Measurements from ENCODE around the gene TOR1AIP1.

Gene TOR1AIP1

DNA sequence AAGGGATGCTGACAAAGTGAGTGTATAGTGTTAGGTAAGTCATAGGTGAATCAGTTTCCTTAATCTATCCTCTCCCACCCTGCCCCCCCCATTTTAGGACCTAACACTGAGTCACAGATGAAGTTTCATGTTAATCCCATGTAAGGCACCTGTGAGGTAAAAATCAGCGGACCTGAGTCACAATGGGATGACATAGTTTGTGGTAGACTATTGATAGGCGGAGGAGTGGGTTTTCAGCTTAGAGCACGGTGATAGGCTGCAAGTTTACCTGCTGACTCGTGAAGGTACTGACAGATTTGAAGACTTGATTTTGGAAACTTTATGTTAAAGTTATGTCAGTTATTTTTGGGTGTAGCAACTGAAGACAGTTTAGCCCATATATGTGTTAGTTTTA is 1.7 kb downstream of the TOR1AIP1 start:
- POLR2A ChIA-PET: interaction anchor here (0.6 to 3.5 kb wide), 8 partner anchors 31 to 182 kb away, joined by 3 to 29 read pairs (median 4); partner anchors contain the start of gene CEP350
- CTCF ChIA-PET: interaction anchor here (0.6 to 1.2 kb wide), 2 partner anchors 42 to 69 kb away, joined by 3 to 4 read pairs; no protein-coding TSS in a partner anchor
- Histone ChIP-seq H3K27ac (ENCODE audit: extremely low read depth, low read depth, low read length) (peak overlapping the region; percentile 90), H3K36me3 (ENCODE audit: control insufficient read depth in 2 of 2, insufficient read depth in 1 of 2, low read length in 2 of 2) (peaks cover 7 to 31% of the 10 kb centered on the region in 2 experiments), H3K4me1 (ENCODE audit: control insufficient read depth, insufficient read depth, low read length) (no peaks in the 10 kb centered on the region), H3K9me3 (ENCODE audit: control insufficient read depth, insufficient read depth, low read depth, low read length) (no peaks in the 10 kb centered on the region), H3K4me3 (ENCODE audit: low read depth, low read length) (peak overlapping the region; percentile 83)
- TF ChIP-seq, protein P1, sequence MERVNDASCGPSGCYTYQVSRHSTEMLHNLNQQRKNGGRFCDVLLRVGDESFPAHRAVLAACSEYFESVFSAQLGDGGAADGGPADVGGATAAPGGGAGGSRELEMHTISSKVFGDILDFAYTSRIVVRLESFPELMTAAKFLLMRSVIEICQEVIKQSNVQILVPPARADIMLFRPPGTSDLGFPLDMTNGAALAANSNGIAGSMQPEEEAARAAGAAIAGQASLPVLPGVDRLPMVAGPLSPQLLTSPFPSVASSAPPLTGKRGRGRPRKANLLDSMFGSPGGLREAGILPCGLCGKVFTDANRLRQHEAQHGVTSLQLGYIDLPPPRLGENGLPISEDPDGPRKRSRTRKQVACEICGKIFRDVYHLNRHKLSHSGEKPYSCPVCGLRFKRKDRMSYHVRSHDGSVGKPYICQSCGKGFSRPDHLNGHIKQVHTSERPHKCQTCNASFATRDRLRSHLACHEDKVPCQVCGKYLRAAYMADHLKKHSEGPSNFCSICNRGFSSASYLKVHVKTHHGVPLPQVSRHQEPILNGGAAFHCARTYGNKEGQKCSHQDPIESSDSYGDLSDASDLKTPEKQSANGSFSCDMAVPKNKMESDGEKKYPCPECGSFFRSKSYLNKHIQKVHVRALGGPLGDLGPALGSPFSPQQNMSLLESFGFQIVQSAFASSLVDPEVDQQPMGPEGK (tag by site-specific recombination; IDR thresholded peaks at IDR 0.05): peak; percentile 23; the same call in 1 of the 2 replicates
- TF ChIP-seq ZBTB17 (tag by site-specific recombination; IDR thresholded peaks at IDR 0.05) (no peak), ZNF629 (tag by site-specific recombination; IDR thresholded peaks at IDR 0.05) (peak; percentile 64), GLI4 (tag by site-specific recombination; IDR thresholded peaks at IDR 0.05) (no peak), ZNF747 (tag by site-specific recombination; IDR thresholded peaks at IDR 0.05) (no peak)
- TF ChIP-seq, protein P2, sequence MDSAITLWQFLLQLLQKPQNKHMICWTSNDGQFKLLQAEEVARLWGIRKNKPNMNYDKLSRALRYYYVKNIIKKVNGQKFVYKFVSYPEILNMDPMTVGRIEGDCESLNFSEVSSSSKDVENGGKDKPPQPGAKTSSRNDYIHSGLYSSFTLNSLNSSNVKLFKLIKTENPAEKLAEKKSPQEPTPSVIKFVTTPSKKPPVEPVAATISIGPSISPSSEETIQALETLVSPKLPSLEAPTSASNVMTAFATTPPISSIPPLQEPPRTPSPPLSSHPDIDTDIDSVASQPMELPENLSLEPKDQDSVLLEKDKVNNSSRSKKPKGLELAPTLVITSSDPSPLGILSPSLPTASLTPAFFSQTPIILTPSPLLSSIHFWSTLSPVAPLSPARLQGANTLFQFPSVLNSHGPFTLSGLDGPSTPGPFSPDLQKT (IDR thresholded peaks at IDR 0.05; ENCODE audit: borderline replicate concordance, low read depth, low read length): no peak

DNA sequence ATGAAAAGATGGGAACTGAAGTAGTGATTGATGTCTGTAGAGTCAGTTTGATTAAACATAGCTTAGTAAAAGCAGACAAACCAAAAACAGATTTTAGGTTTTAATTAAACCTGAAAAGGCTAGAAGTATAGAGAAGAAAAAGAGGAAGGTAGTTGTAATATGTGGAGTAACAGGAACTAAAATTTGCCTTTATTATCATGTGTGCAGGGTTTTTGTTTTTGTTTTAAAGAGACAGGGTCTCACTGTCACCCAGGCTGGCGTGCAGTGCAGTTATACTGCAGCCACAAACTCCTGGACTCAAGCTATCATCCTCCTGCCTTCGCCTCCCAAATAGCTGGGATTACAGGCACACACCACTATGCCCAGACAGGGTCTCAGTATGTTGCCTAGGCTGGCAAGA is 6.0 kb downstream of the TOR1AIP1 start:
- H3K4me3 ChIP-seq (ENCODE audit: low read depth, low read length): no peak overlapping the region
- H3K27ac ChIP-seq (ENCODE audit: extremely low read depth, low read depth, low read length): no peak overlapping the region
- POLR2A ChIA-PET: no interaction called here
- TF ChIP-seq ZNF423 (tag by site-specific recombination; IDR thresholded peaks at IDR 0.05) (no peak), ZNF555 (tag by site-specific recombination; conservative IDR thresholded peaks at IDR 0.05) (no peak), ZNF211 (tag by site-specific recombination; IDR thresholded peaks at IDR 0.05; ENCODE audit: low read depth) (no peak), ZNF621 (tag by site-specific recombination; IDR thresholded peaks at IDR 0.05) (no peak), ZNF221 (tag by site-specific recombination; IDR thresholded peaks at IDR 0.05; ENCODE audit: borderline replicate concordance) (no peak), ZNF747 (tag by site-specific recombination; IDR thresholded peaks at IDR 0.05) (no peak), ZNF768 (tag by site-specific recombination; IDR thresholded peaks at IDR 0.05) (no peak), KLF1 (tag by site-specific recombination; IDR thresholded peaks at IDR 0.05) (no peak), ZNF544 (tag by site-specific recombination; IDR thresholded peaks at IDR 0.05) (no peak), RBAK (tag by site-specific recombination; IDR thresholded peaks at IDR 0.05) (no peak), HOXA7 (CRISPR knock-in tag; IDR thresholded peaks at IDR 0.05; ENCODE audit: borderline replicate concordance) (no peak)
- TF ChIP-seq, protein P3, sequence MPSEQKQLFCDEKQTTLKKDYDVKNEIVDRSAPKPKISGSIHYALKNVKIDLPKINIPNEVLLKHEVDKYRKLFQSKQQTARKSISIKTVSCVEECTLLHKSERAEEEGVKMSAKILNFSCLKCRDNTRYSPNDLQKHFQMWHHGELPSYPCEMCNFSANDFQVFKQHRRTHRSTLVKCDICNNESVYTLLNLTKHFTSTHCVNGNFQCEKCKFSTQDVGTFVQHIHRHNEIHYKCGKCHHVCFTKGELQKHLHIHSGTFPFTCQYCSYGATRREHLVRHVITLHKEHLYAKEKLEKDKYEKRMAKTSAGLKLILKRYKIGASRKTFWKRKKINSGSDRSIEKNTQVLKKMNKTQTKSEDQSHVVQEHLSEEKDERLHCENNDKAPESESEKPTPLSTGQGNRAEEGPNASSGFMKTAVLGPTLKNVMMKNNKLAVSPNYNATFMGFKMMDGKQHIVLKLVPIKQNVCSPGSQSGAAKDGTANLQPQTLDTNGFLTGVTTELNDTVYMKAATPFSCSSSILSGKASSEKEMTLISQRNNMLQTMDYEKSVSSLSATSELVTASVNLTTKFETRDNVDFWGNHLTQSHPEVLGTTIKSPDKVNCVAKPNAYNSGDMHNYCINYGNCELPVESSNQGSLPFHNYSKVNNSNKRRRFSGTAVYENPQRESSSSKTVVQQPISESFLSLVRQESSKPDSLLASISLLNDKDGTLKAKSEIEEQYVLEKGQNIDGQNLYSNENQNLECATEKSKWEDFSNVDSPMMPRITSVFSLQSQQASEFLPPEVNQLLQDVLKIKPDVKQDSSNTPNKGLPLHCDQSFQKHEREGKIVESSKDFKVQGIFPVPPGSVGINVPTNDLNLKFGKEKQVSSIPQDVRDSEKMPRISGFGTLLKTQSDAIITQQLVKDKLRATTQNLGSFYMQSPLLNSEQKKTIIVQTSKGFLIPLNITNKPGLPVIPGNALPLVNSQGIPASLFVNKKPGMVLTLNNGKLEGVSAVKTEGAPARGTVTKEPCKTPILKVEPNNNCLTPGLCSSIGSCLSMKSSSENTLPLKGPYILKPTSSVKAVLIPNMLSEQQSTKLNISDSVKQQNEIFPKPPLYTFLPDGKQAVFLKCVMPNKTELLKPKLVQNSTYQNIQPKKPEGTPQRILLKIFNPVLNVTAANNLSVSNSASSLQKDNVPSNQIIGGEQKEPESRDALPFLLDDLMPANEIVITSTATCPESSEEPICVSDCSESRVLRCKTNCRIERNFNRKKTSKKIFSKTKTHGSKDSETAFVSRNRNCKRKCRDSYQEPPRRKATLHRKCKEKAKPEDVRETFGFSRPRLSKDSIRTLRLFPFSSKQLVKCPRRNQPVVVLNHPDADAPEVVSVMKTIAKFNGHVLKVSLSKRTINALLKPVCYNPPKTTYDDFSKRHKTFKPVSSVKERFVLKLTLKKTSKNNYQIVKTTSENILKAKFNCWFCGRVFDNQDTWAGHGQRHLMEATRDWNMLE (tag by site-specific recombination; conservative IDR thresholded peaks at IDR 0.05; ENCODE audit: low read depth): no peak
- TF ChIP-seq, protein P4, sequence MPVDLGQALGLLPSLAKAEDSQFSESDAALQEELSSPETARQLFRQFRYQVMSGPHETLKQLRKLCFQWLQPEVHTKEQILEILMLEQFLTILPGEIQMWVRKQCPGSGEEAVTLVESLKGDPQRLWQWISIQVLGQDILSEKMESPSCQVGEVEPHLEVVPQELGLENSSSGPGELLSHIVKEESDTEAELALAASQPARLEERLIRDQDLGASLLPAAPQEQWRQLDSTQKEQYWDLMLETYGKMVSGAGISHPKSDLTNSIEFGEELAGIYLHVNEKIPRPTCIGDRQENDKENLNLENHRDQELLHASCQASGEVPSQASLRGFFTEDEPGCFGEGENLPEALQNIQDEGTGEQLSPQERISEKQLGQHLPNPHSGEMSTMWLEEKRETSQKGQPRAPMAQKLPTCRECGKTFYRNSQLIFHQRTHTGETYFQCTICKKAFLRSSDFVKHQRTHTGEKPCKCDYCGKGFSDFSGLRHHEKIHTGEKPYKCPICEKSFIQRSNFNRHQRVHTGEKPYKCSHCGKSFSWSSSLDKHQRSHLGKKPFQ (tag by site-specific recombination; IDR thresholded peaks at IDR 0.05): no peak
- TF ChIP-seq, protein P5, sequence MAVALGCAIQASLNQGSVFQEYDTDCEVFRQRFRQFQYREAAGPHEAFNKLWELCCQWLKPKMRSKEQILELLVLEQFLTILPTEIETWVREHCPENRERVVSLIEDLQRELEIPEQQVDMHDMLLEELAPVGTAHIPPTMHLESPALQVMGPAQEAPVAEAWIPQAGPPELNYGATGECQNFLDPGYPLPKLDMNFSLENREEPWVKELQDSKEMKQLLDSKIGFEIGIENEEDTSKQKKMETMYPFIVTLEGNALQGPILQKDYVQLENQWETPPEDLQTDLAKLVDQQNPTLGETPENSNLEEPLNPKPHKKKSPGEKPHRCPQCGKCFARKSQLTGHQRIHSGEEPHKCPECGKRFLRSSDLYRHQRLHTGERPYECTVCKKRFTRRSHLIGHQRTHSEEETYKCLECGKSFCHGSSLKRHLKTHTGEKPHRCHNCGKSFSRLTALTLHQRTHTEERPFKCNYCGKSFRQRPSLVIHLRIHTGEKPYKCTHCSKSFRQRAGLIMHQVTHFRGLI (tag by site-specific recombination; IDR thresholded peaks at IDR 0.05): no peak
- H3K9me3 ChIP-seq (ENCODE audit: control insufficient read depth, insufficient read depth, low read depth, low read length): no peaks in the 10 kb centered on the region
- H3K36me3 ChIP-seq (ENCODE audit: control insufficient read depth in 2 of 2, insufficient read depth in 1 of 2, low read length in 2 of 2): peaks cover 27 to 63% of the 10 kb centered on the region in 2 experiments
- no peaks in the 10 kb centered on the region for H3K4me1 ChIP-seq (ENCODE audit: control insufficient read depth, insufficient read depth, low read length)
- CTCF ChIA-PET: interaction anchor here (0.6 kb wide), 3 partner anchors 20 to 356 kb away, joined by 3 to 4 read pairs (median 4); no protein-coding TSS in a partner anchor

All from HEK293 (cell line).